Measurements from ENCODE around the gene PGS1.

GRCh38 chr17:78362232-78362631 is 16.2 kb upstream of the PGS1 start:
- TF ChIP-seq POLR2A (IDR thresholded peaks at IDR 0.05; ENCODE audit: low read depth, low read length) (no peak), POLR2AphosphoS5 (IDR thresholded peaks at IDR 0.05; ENCODE audit: low read depth, low read length) (no peak)

All from GM12892 (cell line).